Hepatocyte (in vitro differentiated cells): Measurements from ENCODE around the gene LSS.

Experiments
- CTCF ChIP-seq: fragments of 200-600 bp; sonication (generic); IDR thresholded peaks from 2 replicates; pipeline ENCODE4 v1.5.1; 2016; ENCODE audit warnings: antibody characterized with exemption, mild to moderate bottlenecking; ENCODE audit not compliant: poor library complexity
- EZH2 ChIP-seq: fragments of 200-600 bp; sonication (generic); IDR thresholded peaks from 2 replicates; pipeline ENCODE4 v1.6.1; 2016; ENCODE audit warnings: antibody characterized with exemption, mild to moderate bottlenecking, borderline replicate concordance
- EZH2phosphoT487 ChIP-seq: fragments of 200-600 bp; sonication (generic); IDR thresholded peaks from one replicate; pipeline ENCODE4 v1.6.1; 2018; ENCODE audit warnings: antibody characterized with exemption, mild to moderate bottlenecking, low read depth, moderate library complexity; ENCODE audit not compliant: unreplicated experiment, severe bottlenecking

GRCh38 chr21:46168659-46169386 lies 59.8 kb downstream of the LSS start:
- no peak for TF ChIP-seq CTCF
- TF ChIP-seq EZH2: no peak
- no peak for TF ChIP-seq EZH2phosphoT487
